ENCODE measurements around the gene KRT5.

The KRT5 gene

GRCh38 chr12:52558781-52559445 lies 38.7 kb upstream of the KRT5 start:
- DNase-seq (ENCODE audit: extremely low spot score), result no peak
- POLR2A ChIA-PET, result no interaction called here
- CTCF ChIA-PET, result no interaction called here
- TF ChIP-seq, protein P1, sequence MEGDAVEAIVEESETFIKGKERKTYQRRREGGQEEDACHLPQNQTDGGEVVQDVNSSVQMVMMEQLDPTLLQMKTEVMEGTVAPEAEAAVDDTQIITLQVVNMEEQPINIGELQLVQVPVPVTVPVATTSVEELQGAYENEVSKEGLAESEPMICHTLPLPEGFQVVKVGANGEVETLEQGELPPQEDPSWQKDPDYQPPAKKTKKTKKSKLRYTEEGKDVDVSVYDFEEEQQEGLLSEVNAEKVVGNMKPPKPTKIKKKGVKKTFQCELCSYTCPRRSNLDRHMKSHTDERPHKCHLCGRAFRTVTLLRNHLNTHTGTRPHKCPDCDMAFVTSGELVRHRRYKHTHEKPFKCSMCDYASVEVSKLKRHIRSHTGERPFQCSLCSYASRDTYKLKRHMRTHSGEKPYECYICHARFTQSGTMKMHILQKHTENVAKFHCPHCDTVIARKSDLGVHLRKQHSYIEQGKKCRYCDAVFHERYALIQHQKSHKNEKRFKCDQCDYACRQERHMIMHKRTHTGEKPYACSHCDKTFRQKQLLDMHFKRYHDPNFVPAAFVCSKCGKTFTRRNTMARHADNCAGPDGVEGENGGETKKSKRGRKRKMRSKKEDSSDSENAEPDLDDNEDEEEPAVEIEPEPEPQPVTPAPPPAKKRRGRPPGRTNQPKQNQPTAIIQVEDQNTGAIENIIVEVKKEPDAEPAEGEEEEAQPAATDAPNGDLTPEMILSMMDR (IDR thresholded peaks at IDR 0.05; ENCODE audit: control extremely low read depth, extremely low read depth, low read depth, missing control alignments), result no peak

DNA sequence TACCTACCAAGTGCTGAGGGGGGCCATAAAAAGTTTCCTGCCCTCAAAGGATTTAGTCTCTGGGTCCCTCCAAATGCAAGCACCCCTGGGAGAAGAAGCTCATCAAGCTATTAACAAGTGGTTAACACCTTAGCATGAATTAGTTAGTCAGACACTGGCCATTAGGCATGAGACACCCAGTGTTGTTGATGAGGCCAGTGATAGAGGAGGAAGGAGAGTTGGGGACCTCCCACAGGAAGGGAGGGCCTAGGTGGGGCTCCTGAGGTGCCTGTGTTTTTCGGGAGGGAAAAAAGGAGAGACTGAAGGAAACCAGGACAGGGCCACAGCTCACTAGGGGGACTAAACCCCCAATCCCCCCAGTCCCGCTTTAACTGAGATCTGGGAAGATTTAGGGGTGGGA lies 37.3 kb upstream of the KRT5 start:
- CTCF ChIA-PET, result no interaction called here

GRCh38 chr12:52555577-52555976 lies 35.4 kb upstream of the KRT5 start:
- ChIA-PET POLR2A (no interaction called here), CTCF (no interaction called here)
- no peak for DNase-seq (ENCODE audit: extremely low spot score)
- TF ChIP-seq, protein P1 (IDR thresholded peaks at IDR 0.05; ENCODE audit: control extremely low read depth, extremely low read depth, low read depth, missing control alignments), result no peak

More for the DNA sequence above, 37.3 kb upstream of the KRT5 start:
- TF ChIP-seq, protein P1 (IDR thresholded peaks at IDR 0.05; ENCODE audit: control extremely low read depth, extremely low read depth, low read depth, missing control alignments), result no peak
- no peak for DNase-seq (ENCODE audit: extremely low spot score)
- POLR2A ChIA-PET, result no interaction called here

- TF ChIP-seq, protein P1 (IDR thresholded peaks at IDR 0.05; ENCODE audit: control extremely low read depth, extremely low read depth, low read depth, missing control alignments), result no peak
- no peak for DNase-seq (ENCODE audit: extremely low spot score)
- ChIA-PET POLR2A (no interaction called here), CTCF (no interaction called here)
Measured at GRCh38 chr12:52552681-52553195, 32.5 kb upstream of the KRT5 start, which contains the start of gene KRT71. TSS of gene KRT71 (minus strand) at chr12:52553145. CDS start at chr12:52553077, 68 bp downstream.

GRCh38 chr12:52552055-52552454 lies 31.9 kb upstream of the KRT5 start:
- DNase-seq (ENCODE audit: extremely low spot score), result no peak
- POLR2A ChIA-PET, result no interaction called here
- CTCF ChIA-PET, result no interaction called here
- TF ChIP-seq, protein P1 (IDR thresholded peaks at IDR 0.05; ENCODE audit: control extremely low read depth, extremely low read depth, low read depth, missing control alignments), result no peak

DNA sequence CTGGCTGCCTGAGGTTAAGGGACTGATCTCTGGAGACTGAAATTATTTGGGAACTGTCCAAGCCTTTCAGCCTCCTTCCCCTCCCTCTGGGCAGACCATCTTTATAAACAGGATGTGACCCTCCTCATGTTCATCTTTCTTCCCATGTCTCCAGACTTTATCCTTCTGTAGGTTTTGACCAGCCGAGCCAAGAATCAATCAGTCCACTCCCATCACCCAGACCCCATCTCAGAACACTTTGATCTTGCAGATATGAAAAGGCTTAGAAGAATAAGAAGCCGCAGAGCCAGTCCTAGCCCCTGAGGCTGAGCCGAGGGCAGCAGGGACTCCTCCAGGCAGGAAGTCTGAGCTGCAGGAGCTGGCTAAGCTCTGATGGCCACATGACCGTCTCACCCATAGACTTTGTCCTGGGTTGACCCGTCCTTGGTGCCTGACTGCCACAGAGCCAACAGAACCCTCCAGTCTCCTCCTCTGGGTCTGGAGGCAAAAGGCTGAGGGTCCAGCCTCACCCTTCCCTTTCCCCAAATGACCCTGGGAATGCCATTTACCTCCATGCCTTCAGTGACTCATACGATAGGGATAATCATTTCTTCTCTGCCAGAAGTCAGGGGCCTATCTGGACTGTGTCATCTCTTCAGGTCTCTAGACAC lies 31.1 kb upstream of the KRT5 start:
- DNase-seq (ENCODE audit: extremely low spot score), result no peak
- TF ChIP-seq, protein P1 (IDR thresholded peaks at IDR 0.05; ENCODE audit: control extremely low read depth, extremely low read depth, low read depth, missing control alignments), result no peak
- ChIA-PET POLR2A (no interaction called here), CTCF (no interaction called here)
